Epithelial cell of proximal tubule (primary cell): ENCODE data around the gene DAZAP1. TPM values are rescaled to one million over a fixed set of nuclear protein-coding genes. Genes with fewer than 3 reads are reported as not detected.

ENCODE experiments used
- DNase-seq: peaks from one replicate; pipeline ENCODE4 v3.0.0-alpha.2; 2011; ENCODE audit warnings: low read depth
- H3K4me3 ChIP-seq: 2 replicates; pipeline ENCODE4 v1.5.1; 2011; ENCODE audit warnings: low read depth, mild to moderate bottlenecking, low read length
- total RNA-seq: library from RNA; depleted of rRNA; stranded (reverse); fragments of >200 nt; gene quantifications from 2 replicates; pipeline ENCODE4 v1.2.3, GENCODE V29; 2015
- TF ChIP-seq, protein P1 (sequence below): conservative IDR thresholded peaks from 2 replicates; pipeline ENCODE4 v1.5.1; 2012; ENCODE audit warnings: low read depth, mild to moderate bottlenecking, low read length

Gene DAZAP1
- total RNA-seq, 1 donor from 2014 or later = 53.8 TPM

DNA sequence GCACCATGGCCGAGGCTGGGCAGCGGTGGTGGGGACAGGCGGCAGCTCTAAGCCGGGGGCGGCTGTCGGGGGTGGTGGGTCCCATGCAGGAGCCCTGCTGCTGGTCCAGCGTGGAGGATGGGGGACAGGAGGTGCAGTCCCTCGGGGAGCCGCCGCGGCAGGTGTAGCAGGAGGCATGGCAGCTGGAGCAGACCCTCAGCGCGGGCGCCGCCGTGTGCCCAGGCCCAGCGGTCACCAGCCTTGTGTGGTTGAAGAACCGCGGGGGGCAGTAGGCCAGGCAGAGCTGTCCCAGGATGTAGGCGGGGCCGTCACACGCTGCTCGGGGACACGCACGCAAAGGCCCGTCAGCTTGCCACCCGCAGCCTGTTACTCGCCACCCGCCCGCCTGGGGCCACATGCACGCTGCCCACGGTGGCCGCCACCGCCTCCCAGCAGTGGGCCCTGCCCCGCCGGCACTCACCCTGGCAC lies 74.5 kb downstream of the DAZAP1 start:
- TF ChIP-seq, protein P1, sequence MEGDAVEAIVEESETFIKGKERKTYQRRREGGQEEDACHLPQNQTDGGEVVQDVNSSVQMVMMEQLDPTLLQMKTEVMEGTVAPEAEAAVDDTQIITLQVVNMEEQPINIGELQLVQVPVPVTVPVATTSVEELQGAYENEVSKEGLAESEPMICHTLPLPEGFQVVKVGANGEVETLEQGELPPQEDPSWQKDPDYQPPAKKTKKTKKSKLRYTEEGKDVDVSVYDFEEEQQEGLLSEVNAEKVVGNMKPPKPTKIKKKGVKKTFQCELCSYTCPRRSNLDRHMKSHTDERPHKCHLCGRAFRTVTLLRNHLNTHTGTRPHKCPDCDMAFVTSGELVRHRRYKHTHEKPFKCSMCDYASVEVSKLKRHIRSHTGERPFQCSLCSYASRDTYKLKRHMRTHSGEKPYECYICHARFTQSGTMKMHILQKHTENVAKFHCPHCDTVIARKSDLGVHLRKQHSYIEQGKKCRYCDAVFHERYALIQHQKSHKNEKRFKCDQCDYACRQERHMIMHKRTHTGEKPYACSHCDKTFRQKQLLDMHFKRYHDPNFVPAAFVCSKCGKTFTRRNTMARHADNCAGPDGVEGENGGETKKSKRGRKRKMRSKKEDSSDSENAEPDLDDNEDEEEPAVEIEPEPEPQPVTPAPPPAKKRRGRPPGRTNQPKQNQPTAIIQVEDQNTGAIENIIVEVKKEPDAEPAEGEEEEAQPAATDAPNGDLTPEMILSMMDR = no peak

DNA sequence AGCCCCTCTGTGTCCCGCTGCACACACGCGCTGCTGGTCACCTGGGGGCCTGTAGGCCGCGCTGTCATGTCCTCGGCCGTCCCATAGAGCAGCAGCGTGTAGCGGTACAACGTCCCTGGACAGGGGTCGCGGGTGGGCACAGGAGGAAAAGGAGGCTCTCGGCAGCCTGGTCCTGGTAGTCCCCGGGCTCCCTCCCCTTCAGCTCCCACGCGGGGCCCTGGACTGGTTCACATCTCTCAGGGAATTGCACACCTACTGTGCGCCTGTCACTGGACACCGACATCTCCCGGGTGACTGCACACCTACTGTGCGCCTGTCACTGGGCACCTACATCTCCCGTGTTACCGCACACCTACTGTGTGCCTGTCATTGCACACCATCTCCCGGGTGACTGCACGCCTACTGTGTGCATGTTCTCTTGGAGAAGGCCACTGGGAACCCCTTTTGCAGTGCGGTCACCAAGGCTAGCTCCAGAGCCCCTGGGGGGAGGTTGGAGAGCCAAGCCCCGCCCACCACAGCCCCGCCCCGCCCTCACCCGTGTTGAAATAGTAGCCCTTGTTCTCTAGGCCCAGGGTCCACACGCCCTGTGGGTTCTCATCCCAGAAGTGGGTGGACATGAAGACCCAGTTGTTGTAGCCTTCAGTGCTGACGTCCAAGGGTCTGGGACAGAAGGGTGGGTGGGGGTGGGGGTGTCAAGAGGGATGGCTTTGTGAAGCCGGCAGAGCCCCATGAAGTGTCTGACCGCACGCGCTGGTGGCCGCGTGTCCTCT lies 75.2 kb downstream of the DAZAP1 start:
- H3K4me3 ChIP-seq = no peak overlapping the region
- TF ChIP-seq, protein P1 = no peak
- DNase-seq = no peak

More for the DNA sequence above, 74.5 kb downstream of the DAZAP1 start:
- no peak for DNase-seq
- no peak overlapping the region for H3K4me3 ChIP-seq

- DNase-seq = no peak
- TF ChIP-seq, protein P1 = no peak
These were observed 76.0 kb downstream of the DAZAP1 start for GRCh38 chr19:1483131-1483978.

GRCh38 chr19:1483979-1484428 lies 76.6 kb downstream of the DAZAP1 start:
- H3K4me3 ChIP-seq = no peak overlapping the region
- no peak for DNase-seq
- TF ChIP-seq, protein P1 = no peak

More at GRCh38 chr19:1483131-1483978, 76.0 kb downstream of the DAZAP1 start:
- no peak overlapping the region for H3K4me3 ChIP-seq

Other genes starting within 250 kb of the DAZAP1 start
- 56.2 and 66.1 TPM in 2 replicates for gene SBNO2, start 233.3 kb upstream of the DAZAP1 start, total RNA-seq
- gene STK11, start 201.8 kb upstream of the DAZAP1 start, total RNA-seq = 80.4 and 96.9 TPM in 2 replicates
- gene CBARP, start 169.6 kb upstream of the DAZAP1 start, total RNA-seq = 6.8 and 9.7 TPM in 2 replicates
- 110 and 114 TPM in 2 replicates for gene ATP5F1D, start 165.8 kb upstream of the DAZAP1 start, total RNA-seq
- gene MIDN, start 159.0 kb upstream of the DAZAP1 start, total RNA-seq = 44.1 and 66.3 TPM in 2 replicates
- gene CIRBP, start 138.3 kb upstream of the DAZAP1 start, total RNA-seq = 165 and 317 TPM in 2 replicates
- gene FAM174C, start 132.1 kb upstream of the DAZAP1 start, total RNA-seq = 123 and 124 TPM in 2 replicates
- gene EFNA2, start 121.7 kb upstream of the DAZAP1 start, total RNA-seq = 0.23 and 0.36 TPM in 2 replicates
- gene NDUFS7, start 23.7 kb upstream of the DAZAP1 start, total RNA-seq = 138 and 174 TPM in 2 replicates
- 22.5 and 29.2 TPM in 2 replicates for gene GAMT, start 6.0 kb upstream of the DAZAP1 start, total RNA-seq
- 2,061 and 3,361 TPM in 2 replicates for gene RPS15, start 30.8 kb downstream of the DAZAP1 start, total RNA-seq
- gene APC2, start 42.5 kb downstream of the DAZAP1 start, total RNA-seq = not detected in 2 replicates
- gene C19orf25, start 71.6 kb downstream of the DAZAP1 start, total RNA-seq = 26.6 and 32.6 TPM in 2 replicates
- 1.4 and 2.5 TPM in 2 replicates for gene PCSK4, start 82.8 kb downstream of the DAZAP1 start, total RNA-seq
- 3.8 and 4.8 TPM in 2 replicates for gene REEP6, start 83.6 kb downstream of the DAZAP1 start, total RNA-seq
- gene ADAMTSL5, start 105.4 kb downstream of the DAZAP1 start, total RNA-seq = 0.07 and 0.23 TPM in 2 replicates
- gene PLK5, start 116.5 kb downstream of the DAZAP1 start, total RNA-seq = not detected in 2 replicates
- gene MEX3D, start 160.7 kb downstream of the DAZAP1 start, total RNA-seq = 134 and 139 TPM in 2 replicates
- gene MBD3, start 185.3 kb downstream of the DAZAP1 start, total RNA-seq = 115 and 149 TPM in 2 replicates
- 91.4 and 114 TPM in 2 replicates for gene UQCR11, start 197.9 kb downstream of the DAZAP1 start, total RNA-seq
- 180 and 197 TPM in 2 replicates for gene TCF3, start 245.0 kb downstream of the DAZAP1 start, total RNA-seq